Activated naive CD8-positive, alpha-beta T cell treated with anti-CD3 and anti-CD28 coated beads, Interleukin-2, amount 10 ng/mL, durations not matched to agents 7 days and 5 days (primary cell): ENCODE results near the gene PADI1. TPM values are rescaled to one million over a fixed set of nuclear protein-coding genes. Genes with fewer than 3 reads are reported as not detected.
A peak's percentile ranks its signal among the peaks of the same experiment; 100 is the strongest.

Experiments used
- ATAC-seq: fragments of 150-1000 bp; cut with Tn5 transposase; one replicate; pipeline ENCODE4 v1.10.0; 2021; ENCODE audit warnings: low read depth, moderate library complexity
- POLR2A ChIA-PET: fragments of 350-600 bp; sonication (Branson Sonifier 250); formaldehyde crosslinking; loops from one replicate; lab custom pipeline; 2021; ENCODE audit warnings: antibody characterized with exemption; lab: Charles Lee
- DNase-seq: peaks from one replicate; pipeline ENCODE4 v3.0.0; 2021
- H3K27ac Mint-ChIP-seq: one replicate; pipeline ENCODE4 v1.8.0; 2022; ENCODE audit warnings: mild to moderate bottlenecking, mixed read lengths
- H3K27me3 Mint-ChIP-seq: one replicate; pipeline ENCODE4 v1.8.0; 2022; ENCODE audit warnings: mild to moderate bottlenecking, moderate library complexity, mixed read lengths
- H3K36me3 Mint-ChIP-seq: one replicate; pipeline ENCODE4 v1.8.0; 2021; ENCODE audit warnings: mild to moderate bottlenecking, mixed read lengths
- H3K4me1 Mint-ChIP-seq: one replicate; pipeline ENCODE4 v1.8.0; 2021; ENCODE audit warnings: mixed read lengths
- H3K4me3 Mint-ChIP-seq: one replicate; pipeline ENCODE4 v1.8.0; 2022; ENCODE audit warnings: mild to moderate bottlenecking, moderate library complexity, mixed read lengths
- H3K9me3 Mint-ChIP-seq: one replicate; pipeline ENCODE4 v1.8.0; 2021; ENCODE audit warnings: mixed read lengths
- total RNA-seq, 2 experiments: library from RNA; stranded (reverse); gene quantifications; one replicate each; pipeline ENCODE4 v1.2.3, GENCODE V29; 2021

The PADI1 gene
- total RNA-seq, 2 experiments from 2014 or later: not detected

- Mint-ChIP-seq H3K27me3 (peaks cover 15% of the 10 kb centered on the region), H3K9me3 (no peaks in the 10 kb centered on the region), H3K27ac (no peak overlapping the region), H3K36me3 (no peaks in the 10 kb centered on the region), H3K4me3 (no peak overlapping the region), H3K4me1 (peaks cover 1% of the 10 kb centered on the region)
- POLR2A ChIA-PET: no interaction called here
- ATAC-seq (no peak), DNase-seq (no peak)
Observed at GRCh38 chr1:17272066-17272465, 67.1 kb downstream of the PADI1 start.

- H3K27ac Mint-ChIP-seq: no peak overlapping the region
- H3K36me3 Mint-ChIP-seq: no peaks in the 10 kb centered on the region
- no peaks in the 10 kb centered on the region for H3K9me3 Mint-ChIP-seq
- POLR2A ChIA-PET: no interaction called here
- ATAC-seq (no peak), DNase-seq (no peak)
- H3K4me3 Mint-ChIP-seq: no peak overlapping the region
- peaks cover 15% of the 10 kb centered on the region for H3K27me3 Mint-ChIP-seq
- peaks cover 1% of the 10 kb centered on the region for H3K4me1 Mint-ChIP-seq
Observed at GRCh38 chr1:17272646-17273045, 67.7 kb downstream of the PADI1 start.

GRCh38 chr1:17273096-17273495 is 68.2 kb downstream of the PADI1 start:
- DNase-seq (no peak), ATAC-seq (no peak)
- Mint-ChIP-seq H3K9me3 (no peaks in the 10 kb centered on the region), H3K4me3 (no peak overlapping the region), H3K36me3 (no peaks in the 10 kb centered on the region), H3K27ac (no peak overlapping the region), H3K27me3 (peaks cover 15% of the 10 kb centered on the region), H3K4me1 (peaks cover 1% of the 10 kb centered on the region)
- POLR2A ChIA-PET: no interaction called here

- DNase-seq (peak; percentile 65), ATAC-seq (no peak)
- Mint-ChIP-seq H3K4me1 (peaks cover 1% of the 10 kb centered on the region), H3K4me3 (no peak overlapping the region), H3K27ac (no peak overlapping the region), H3K36me3 (no peaks in the 10 kb centered on the region), H3K27me3 (peaks cover 15% of the 10 kb centered on the region), H3K9me3 (no peaks in the 10 kb centered on the region)
- POLR2A ChIA-PET: no interaction called here
Observed at GRCh38 chr1:17274186-17275170, 69.5 kb downstream of the PADI1 start.

- Mint-ChIP-seq H3K36me3 (no peaks in the 10 kb centered on the region), H3K27me3 (peaks cover 17% of the 10 kb centered on the region), H3K9me3 (no peaks in the 10 kb centered on the region), H3K4me3 (no peak overlapping the region), H3K4me1 (peaks cover 1% of the 10 kb centered on the region), H3K27ac (no peak overlapping the region)
- ATAC-seq (no peak), DNase-seq (no peak)
- POLR2A ChIA-PET: no interaction called here
Observed at GRCh38 chr1:17276568-17276967, 71.6 kb downstream of the PADI1 start.

- Mint-ChIP-seq H3K27ac (no peak overlapping the region), H3K27me3 (peaks cover 28% of the 10 kb centered on the region), H3K9me3 (no peaks in the 10 kb centered on the region), H3K4me3 (no peak overlapping the region), H3K36me3 (no peaks in the 10 kb centered on the region), H3K4me1 (peaks cover 7% of the 10 kb centered on the region)
- no peak for DNase-seq
- POLR2A ChIA-PET: no interaction called here
- ATAC-seq: no peak
Observed at GRCh38 chr1:17277511-17278159, 72.7 kb downstream of the PADI1 start.

- ATAC-seq (no peak), DNase-seq (no peak)
- peaks cover 7% of the 10 kb centered on the region for H3K4me1 Mint-ChIP-seq
- POLR2A ChIA-PET: no interaction called here
- no peak overlapping the region for H3K4me3 Mint-ChIP-seq
- no peaks in the 10 kb centered on the region for H3K36me3 Mint-ChIP-seq
- no peak overlapping the region for H3K27ac Mint-ChIP-seq
- H3K27me3 Mint-ChIP-seq: peaks cover 28% of the 10 kb centered on the region
- H3K9me3 Mint-ChIP-seq: no peaks in the 10 kb centered on the region
Observed at GRCh38 chr1:17278996-17279830, 74.3 kb downstream of the PADI1 start.

- Mint-ChIP-seq H3K9me3 (no peaks in the 10 kb centered on the region), H3K4me3 (no peak overlapping the region), H3K27ac (no peak overlapping the region), H3K27me3 (peaks cover 20% of the 10 kb centered on the region), H3K36me3 (no peaks in the 10 kb centered on the region), H3K4me1 (peaks cover 6% of the 10 kb centered on the region)
- DNase-seq (no peak), ATAC-seq (no peak)
- POLR2A ChIA-PET: no interaction called here
Observed at GRCh38 chr1:17280436-17280835, 75.5 kb downstream of the PADI1 start.

- Mint-ChIP-seq H3K36me3 (no peaks in the 10 kb centered on the region), H3K27me3 (peaks cover 16% of the 10 kb centered on the region), H3K9me3 (no peaks in the 10 kb centered on the region), H3K4me3 (no peak overlapping the region), H3K27ac (no peak overlapping the region), H3K4me1 (peaks cover 5% of the 10 kb centered on the region)
- ATAC-seq (no peak), DNase-seq (no peak)
- POLR2A ChIA-PET: no interaction called here
Observed at GRCh38 chr1:17280894-17281293, 76.0 kb downstream of the PADI1 start.

- Mint-ChIP-seq H3K27me3 (peaks cover 13% of the 10 kb centered on the region), H3K4me3 (no peak overlapping the region), H3K4me1 (peaks cover 5% of the 10 kb centered on the region), H3K27ac (no peak overlapping the region), H3K36me3 (no peaks in the 10 kb centered on the region), H3K9me3 (no peaks in the 10 kb centered on the region)
- POLR2A ChIA-PET: no interaction called here
- DNase-seq: no peak
- no peak for ATAC-seq
Observed at GRCh38 chr1:17281775-17282181, 76.8 kb downstream of the PADI1 start.

- no peak for DNase-seq
- H3K27ac Mint-ChIP-seq: no peak overlapping the region
- no peak for ATAC-seq
- POLR2A ChIA-PET: no interaction called here
- no peaks in the 10 kb centered on the region for H3K36me3 Mint-ChIP-seq
- peaks cover 5% of the 10 kb centered on the region for H3K4me1 Mint-ChIP-seq
- H3K9me3 Mint-ChIP-seq: no peaks in the 10 kb centered on the region
- peaks cover 13% of the 10 kb centered on the region for H3K27me3 Mint-ChIP-seq
- H3K4me3 Mint-ChIP-seq: no peak overlapping the region
Observed at GRCh38 chr1:17282836-17283235, 77.9 kb downstream of the PADI1 start.

GRCh38 chr1:17286646-17287045 is 81.7 kb downstream of the PADI1 start:
- POLR2A ChIA-PET: no interaction called here
- Mint-ChIP-seq H3K4me3 (no peak overlapping the region), H3K36me3 (no peaks in the 10 kb centered on the region), H3K27ac (no peak overlapping the region), H3K4me1 (peaks cover 5% of the 10 kb centered on the region), H3K9me3 (no peaks in the 10 kb centered on the region), H3K27me3 (peaks cover 22% of the 10 kb centered on the region)
- no peak for DNase-seq
- ATAC-seq: no peak

- no peak for ATAC-seq
- Mint-ChIP-seq H3K4me3 (no peak overlapping the region), H3K27me3 (peaks cover 18% of the 10 kb centered on the region), H3K36me3 (no peaks in the 10 kb centered on the region), H3K9me3 (no peaks in the 10 kb centered on the region), H3K27ac (no peak overlapping the region), H3K4me1 (peaks cover under 1% of the 10 kb centered on the region)
- DNase-seq: no peak
- POLR2A ChIA-PET: no interaction called here
Observed at GRCh38 chr1:17287130-17287776, 82.3 kb downstream of the PADI1 start.
